ENCODE measurements around the gene FNIP2.
"Not testable (repeated sequence)": the region's sequence is repeated elsewhere in the genome, so short reads cannot be mapped to it uniquely, and the experiment has no call there.

The FNIP2 gene

GRCh38 chr4:158763462-158763861 lies 5.4 kb upstream of the FNIP2 start:
- no peak for DNase-seq

GRCh38 chr4:158766434-158767044 lies 2.3 kb upstream of the FNIP2 start:
- no peak for DNase-seq

DNA sequence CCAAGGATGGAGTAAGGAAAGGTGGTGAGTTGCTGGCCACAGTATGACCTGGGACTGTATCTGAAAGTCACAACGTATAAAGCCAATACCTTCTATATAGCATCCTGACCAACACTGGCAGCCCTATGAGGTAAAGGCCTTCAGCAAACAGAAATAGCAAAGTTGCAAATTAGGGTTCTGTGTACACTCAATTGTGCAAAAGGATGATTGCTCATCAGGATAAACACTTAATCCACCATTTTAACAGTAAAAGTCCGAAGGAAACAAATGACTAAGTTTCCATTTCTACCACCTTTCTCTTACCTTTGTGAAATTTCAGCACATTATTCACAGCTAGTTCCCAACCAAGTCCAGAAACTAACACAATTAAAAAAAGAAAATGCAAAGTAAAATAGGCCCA lies 1.4 kb upstream of the FNIP2 start:
- no peak for DNase-seq

- DNase-seq = no peak
These were observed 522 bp downstream of the FNIP2 start for GRCh38 chr4:158769175-158769921.

GRCh38 chr4:158770671-158771070 lies 1.8 kb downstream of the FNIP2 start:
- DNase-seq = no peak

DNA sequence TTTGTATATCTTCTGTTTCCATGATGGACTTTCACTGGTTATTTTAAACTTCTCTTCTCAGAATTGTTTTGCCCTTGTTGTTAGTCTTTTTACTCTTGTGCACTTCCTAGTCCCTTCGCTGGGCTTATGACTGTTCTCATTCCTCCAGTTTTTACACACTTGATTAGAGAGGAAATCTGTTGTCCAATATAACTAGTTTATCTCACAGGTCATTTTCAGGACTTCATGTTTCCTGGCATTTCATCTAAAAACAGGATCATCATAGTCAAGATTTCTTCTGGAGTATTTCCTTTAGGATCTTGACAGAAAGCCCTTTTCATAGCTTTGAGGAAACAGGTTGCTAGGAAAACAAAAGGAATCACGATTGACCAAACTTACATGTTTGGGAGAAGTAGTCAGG lies 3.0 kb downstream of the FNIP2 start:
- DNase-seq = no peak

DNA sequence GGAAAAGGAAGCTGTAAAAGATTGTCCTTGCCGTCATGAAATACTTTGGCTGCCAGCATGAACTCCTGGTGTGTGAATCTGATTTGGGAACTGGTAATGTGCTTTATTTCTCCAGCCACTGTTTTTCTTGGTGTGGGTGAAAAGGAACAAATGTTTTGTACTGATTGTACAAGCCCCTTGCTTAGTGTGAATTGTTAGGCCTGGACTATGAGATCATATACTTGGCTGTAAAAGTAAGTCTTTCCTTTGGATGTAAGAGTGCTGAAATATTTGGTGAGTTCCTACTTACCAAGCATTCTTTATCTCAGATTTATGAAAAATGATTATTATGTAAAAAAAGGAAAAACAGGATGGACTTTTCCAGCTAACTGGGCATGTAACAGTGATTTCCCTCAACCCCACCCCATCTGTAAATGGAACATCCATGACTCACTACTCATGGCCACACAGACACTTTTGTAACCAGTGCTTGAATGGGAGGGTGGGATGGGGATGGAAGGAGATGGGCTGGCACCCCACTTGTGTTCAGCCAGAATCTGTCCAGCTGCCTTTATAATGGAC lies 6.3 kb downstream of the FNIP2 start:
- no peak for DNase-seq

GRCh38 chr4:158776106-158776505 lies 7.3 kb downstream of the FNIP2 start:
- no peak for DNase-seq

- DNase-seq = no peak
These were observed 8.8 kb downstream of the FNIP2 start for GRCh38 chr4:158777423-158778155.

DNA sequence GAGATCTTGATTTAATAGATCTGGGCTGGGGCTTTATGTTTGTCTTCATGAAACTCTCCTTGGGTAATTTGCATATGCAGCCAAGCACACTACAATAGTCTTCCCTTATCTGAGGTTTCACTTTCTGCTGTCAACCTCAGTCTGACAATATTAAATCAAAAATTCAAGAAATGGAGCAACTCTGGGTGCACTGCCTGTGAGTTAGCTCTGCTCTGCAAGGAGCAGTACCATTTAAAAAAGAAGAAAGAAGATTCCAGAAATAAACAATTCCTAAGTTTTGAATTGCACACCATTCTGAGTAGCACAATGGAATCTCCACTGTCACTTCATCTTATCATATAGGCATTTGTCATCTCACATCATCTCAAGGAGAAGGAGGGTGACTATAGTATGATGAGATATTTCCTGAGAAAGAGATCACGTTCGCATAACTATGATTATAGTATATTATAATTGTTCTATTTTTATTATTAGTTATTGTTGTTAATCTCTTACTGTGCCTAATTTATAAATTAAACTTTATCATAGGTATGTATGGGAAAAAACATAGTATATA lies 9.4 kb downstream of the FNIP2 start:
- DNase-seq = no peak

- peak; percentile 59 for DNase-seq
These were observed 9.9 kb downstream of the FNIP2 start for GRCh38 chr4:158778712-158779111.

DNA sequence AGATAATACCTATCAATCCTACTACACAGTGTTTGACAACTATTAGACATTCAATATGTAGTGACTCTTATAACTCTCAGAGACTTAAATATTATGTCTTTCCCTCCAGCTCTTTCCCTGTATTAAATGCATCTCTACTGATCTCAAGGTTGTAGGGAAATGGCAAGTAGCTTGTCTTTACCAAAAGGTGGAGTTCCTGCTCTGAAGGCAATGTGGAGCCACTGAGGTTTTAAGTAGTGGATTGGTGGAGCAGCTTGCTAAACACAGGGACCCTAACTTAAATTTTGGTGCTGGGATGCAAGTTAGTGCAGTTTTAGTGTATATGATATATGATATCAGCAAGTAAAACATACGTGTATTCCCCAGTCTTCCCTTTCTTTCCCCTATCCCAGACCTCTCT lies 13.1 kb downstream of the FNIP2 start:
- DNase-seq = no peak

- no peak for DNase-seq
These were observed 13.9 kb downstream of the FNIP2 start for GRCh38 chr4:158782551-158783360.

- no peak for DNase-seq
These were observed 15.0 kb downstream of the FNIP2 start for GRCh38 chr4:158783785-158784184.

DNA sequence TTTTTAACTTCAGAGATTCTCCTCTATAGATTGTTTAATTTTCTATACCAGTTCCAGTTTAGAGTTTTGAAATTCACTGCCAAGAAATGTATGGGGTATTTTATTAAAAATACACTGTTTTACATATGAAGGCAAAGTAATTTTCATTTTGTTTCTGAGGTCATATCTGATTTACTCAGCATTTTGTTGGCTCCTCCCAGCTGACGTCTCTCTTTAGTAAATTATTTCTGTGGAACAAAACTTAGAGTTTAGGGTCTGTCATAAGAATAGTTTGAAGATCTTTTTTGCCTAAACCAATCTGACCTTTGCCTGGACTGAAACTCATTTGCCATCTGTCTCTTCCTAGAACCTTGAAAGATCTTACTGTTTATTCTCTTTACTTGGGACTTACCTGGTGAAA lies 16.9 kb downstream of the FNIP2 start:
- no peak for DNase-seq

DNA sequence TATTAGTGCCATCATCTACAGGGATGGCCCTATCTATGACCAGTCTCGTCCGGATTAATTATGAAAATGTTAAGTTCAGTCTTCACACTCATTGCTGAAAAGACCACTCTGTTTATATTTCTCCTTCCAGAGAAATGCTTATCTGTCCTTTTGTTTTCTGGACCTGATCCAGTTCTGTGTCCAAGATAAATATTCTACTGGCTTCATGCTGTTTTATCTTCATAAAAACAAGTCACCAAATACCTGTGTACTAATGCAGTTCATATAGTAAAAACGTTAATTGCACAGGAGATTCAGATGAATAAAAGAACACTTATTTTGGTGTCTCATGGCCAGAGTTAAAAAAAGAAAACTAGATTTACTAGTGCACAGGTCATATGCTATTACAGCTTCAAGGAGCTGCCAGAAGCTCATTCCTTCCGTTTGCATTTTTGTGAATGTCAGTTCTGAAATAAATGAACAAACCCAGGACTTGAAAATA lies 17.3 kb downstream of the FNIP2 start:
- DNase-seq = no peak

GRCh38 chr4:158786955-158787354 lies 18.1 kb downstream of the FNIP2 start:
- no peak for DNase-seq

DNA sequence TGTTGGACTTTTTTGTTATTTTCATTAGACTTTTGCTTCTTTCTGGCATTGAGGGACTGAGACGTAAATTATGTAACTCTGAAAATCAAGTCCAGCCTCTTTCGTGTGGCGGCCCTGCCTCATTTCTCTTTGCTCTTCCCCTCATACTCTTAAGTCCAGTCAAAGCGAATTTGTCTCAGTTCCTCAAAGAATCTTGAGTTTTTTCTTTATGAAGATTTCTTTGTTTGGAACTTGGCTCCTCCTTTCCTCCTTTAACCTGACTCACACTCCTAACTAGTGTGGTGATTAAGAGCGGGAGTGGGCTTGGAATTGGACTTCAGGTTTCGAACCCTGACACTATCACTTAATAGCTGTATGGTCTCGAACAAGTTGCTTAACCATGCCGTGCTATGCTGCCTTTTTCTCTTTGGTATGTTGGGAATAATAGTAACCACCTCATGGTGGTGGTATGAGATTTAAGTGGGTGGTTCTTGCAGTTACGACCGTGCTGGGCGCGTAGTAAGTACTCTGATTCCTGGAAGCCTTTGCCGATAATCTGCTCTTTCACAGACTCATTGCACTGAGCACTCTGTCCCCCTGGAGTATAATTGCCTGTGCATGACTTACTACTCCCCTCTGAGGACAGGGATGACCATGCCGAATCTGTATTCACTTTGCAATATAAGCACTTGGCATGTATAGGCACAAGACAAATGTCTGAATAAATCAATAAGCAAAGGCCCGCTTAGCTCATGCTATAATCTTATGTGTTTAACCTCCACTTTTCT lies 19.1 kb downstream of the FNIP2 start:
- DNase-seq = no peak

DNA sequence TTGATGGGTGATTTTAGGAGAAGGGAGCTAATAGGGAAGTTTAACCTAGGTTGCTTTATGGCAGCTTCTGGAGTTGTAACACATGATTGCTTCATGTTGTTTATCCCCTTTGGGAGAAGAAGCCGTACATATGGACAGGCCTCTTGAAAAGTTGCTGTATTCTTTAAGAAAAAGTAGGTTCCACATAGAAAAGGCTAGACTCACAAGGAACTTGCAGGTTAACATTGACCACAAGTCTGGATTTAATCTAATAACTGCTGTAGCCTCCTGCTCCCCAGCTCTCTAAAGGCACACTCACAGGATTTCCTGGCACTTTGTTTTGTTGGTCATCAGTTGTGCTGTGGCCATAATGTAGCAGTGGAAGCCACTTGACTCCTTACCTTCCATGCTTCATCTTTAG lies 19.7 kb downstream of the FNIP2 start:
- no peak for DNase-seq

DNA sequence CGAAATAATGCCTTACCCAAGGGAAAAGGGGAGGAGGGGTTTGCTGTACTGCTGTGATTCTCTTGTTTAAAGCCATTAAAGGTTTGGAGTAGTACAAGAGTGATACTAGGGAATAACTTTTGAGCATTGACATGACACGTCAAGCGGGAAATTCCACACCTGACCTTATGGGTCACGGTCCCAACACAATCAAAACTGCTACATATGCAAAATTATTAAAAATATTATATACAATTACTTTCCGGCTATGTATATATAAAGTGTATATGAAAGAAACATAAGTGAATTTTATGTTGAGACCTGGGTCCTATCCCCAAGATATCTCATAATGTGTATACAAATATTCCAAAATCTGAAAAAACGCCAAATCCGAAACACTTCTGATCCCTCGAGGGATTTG lies 21.0 kb downstream of the FNIP2 start:
- DNase-seq = no peak

GRCh38 chr4:158793021-158793420 lies 24.2 kb downstream of the FNIP2 start:
- no peak for DNase-seq

- not testable (repeated sequence) for DNase-seq
These were observed 24.6 kb downstream of the FNIP2 start for GRCh38 chr4:158793430-158793829.

Measured in NCI-H187 treated with DMSO at 0.1 percent for 48 hours (cell line).